T-cell (primary cell): ENCODE data around the gene ZMYND8. TPM values are rescaled to one million over a fixed set of nuclear protein-coding genes. Genes with fewer than 3 reads are reported as not detected.

Experiments
- ATAC-seq, 4 experiments: fragments of 200-7000 bp in 3 of 4; fragments of 150-1000 bp in 1 of 4; cut with Tn5 transposase; replicated peaks in 1 of 4; 1 replicate in 3 of 4; 2 replicates in 1 of 4; pipeline ENCODE4 v1.10.0; 2021; ENCODE audit warnings: moderate library complexity in 3 of 4, mild to moderate bottlenecking in 2 of 4, moderate number of reproducible peaks in 1 of 4
- CTCF ChIA-PET, 2 donors: fragments of 300-600 bp; sonication (Branson Sonifier 250); formaldehyde crosslinking; loops; one replicate each; lab custom pipeline; 2022; ENCODE audit warnings: antibody characterized with exemption in 2 of 2; lab: Charles Lee
- POLR2A ChIA-PET, 2 donors: fragments of 300-600 bp; sonication (Branson Sonifier 250); formaldehyde crosslinking; loops; one replicate each; lab custom pipeline; 2022; ENCODE audit warnings: antibody characterized with exemption in 2 of 2; lab: Charles Lee
- DNase-seq, 35 experiments: peaks; one replicate each; pipeline versions ENCODE4 v3.0.0 to v3.0.0-alpha.2; 2013 to 2023
- H3K27ac ChIP-seq: one replicate; pipeline ENCODE4 v1.5.1; 2013; ENCODE audit warnings: low read length
- H3K27me3 ChIP-seq, 2 experiments: replicated peaks in 1 of 2; 1 replicate in 1 of 2; 2 replicates in 1 of 2; pipeline versions ENCODE4 v1.6.1 to v1.7.0; 2013; ENCODE audit warnings: low read length in 1 of 2, mixed read lengths in 1 of 2; ENCODE audit not compliant: control insufficient read depth in 2 of 2, insufficient read depth in 2 of 2; ENCODE audit errors: extremely low read depth in 1 of 2
- H3K36me3 ChIP-seq, 2 donors: 1 replicate in 1 of 2; 2 replicates in 1 of 2; pipeline versions ENCODE4 v1.6.1 to v1.7.0; 2013; ENCODE audit warnings: low read length in 1 of 2; ENCODE audit not compliant: control insufficient read depth in 2 of 2, insufficient read depth in 1 of 2; ENCODE audit errors: extremely low read depth in 1 of 2
- H3K4me1 ChIP-seq, 2 experiments: 1 replicate in 1 of 2; 2 replicates in 1 of 2; pipeline versions ENCODE4 v1.6.1 to v1.7.0; 2013; ENCODE audit warnings: low read length in 2 of 2, mixed read lengths in 1 of 2; ENCODE audit not compliant: insufficient read depth in 2 of 2, control insufficient read depth in 1 of 2; ENCODE audit errors: extremely low read depth in 1 of 2
- H3K4me3 ChIP-seq, 2 donors: 1 replicate in 1 of 2; 2 replicates in 1 of 2; pipeline versions ENCODE4 v1.5.1 to v1.7.0; 2013; ENCODE audit warnings: mild to moderate bottlenecking in 2 of 2, low read length in 1 of 2, moderate library complexity in 1 of 2; ENCODE audit not compliant: control insufficient read depth in 1 of 2; ENCODE audit errors: extremely low read depth in 1 of 2
- H3K9me3 ChIP-seq: 2 replicates; pipeline ENCODE4 v1.7.0; 2013
- H3K27ac Mint-ChIP-seq, 2 donors: one replicate each; pipeline ENCODE4 v1.8.0; 2020 to 2021; ENCODE audit warnings: mild to moderate bottlenecking in 2 of 2, mixed read lengths in 2 of 2
- H3K27me3 Mint-ChIP-seq, 2 donors: one replicate each; pipeline ENCODE4 v1.8.0; 2021 to 2022; ENCODE audit warnings: mixed read lengths in 2 of 2
- H3K36me3 Mint-ChIP-seq: one replicate; pipeline ENCODE4 v1.8.0; 2021; ENCODE audit warnings: mixed read lengths
- H3K4me1 Mint-ChIP-seq, 3 donors: one replicate each; pipeline ENCODE4 v1.8.0; 2020 to 2022; ENCODE audit warnings: mixed read lengths in 3 of 3, mild to moderate bottlenecking in 1 of 3
- H3K4me3 Mint-ChIP-seq, 3 donors: one replicate each; pipeline ENCODE4 v1.8.0; 2020 to 2022; ENCODE audit warnings: mild to moderate bottlenecking in 3 of 3, mixed read lengths in 3 of 3, moderate library complexity in 3 of 3
- H3K9me3 Mint-ChIP-seq, 3 donors: one replicate each; pipeline ENCODE4 v1.8.0; 2020 to 2022; ENCODE audit warnings: mixed read lengths in 3 of 3
- WGBS: methylation state at CpG from one replicate; pipeline ENCODE4 v1.1.5; 2013; ENCODE audit warnings: missing lambda C conversion rate; ENCODE audit not compliant: insufficient coverage; 5-methylcytosine and 5-hydroxymethylcytosine counted together
- total RNA-seq, 35 experiments: library from RNA in 6 of 35; stranded (reverse) in 6 of 35; fragments of 120-200 nt in 1 of 35; gene quantifications; one replicate each; pipeline versions ENCODE4 v1.2.1 to v1.2.4 and lab custom pipeline; 2013 to 2026

ZMYND8 gene
- total RNA-seq, 5 donors from 2014 or later (not counting 1 experiment from before 2014, with no cell fraction given): 39.6 to 68.9 (median 43.6) TPM

DNA sequence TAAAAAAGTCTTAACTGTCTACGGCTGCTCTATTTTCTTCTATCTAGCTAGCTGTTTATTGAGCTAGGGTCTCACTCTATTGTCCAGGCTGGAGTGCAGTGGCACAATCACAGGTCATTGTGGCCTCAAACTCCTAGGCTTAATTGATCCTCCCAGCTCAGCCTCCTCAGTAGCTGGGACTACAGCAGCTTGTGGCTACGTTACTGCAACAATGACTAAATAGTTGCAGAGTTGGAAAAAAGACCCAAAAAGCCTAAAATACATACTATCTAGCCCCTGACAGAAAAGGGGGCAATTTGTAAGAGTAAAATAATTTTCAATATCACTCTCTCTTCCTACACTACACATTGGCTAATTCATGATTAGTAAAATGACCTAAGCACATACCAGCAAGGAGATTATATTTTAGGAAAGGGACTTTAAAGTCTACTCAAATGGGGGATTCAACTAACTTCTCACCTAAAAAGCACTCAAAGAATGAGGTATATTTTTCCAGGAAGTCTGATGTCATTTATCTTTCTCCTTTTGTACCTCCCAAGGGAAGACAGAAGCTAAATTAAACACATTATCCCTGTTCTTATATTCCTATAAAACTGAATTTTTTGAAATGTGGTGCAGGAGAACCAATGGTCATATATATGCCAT is 82.8 kb downstream of the ZMYND8 start:
- POLR2A ChIA-PET: interaction anchor here (0.6 to 1.0 kb wide), 2 partner anchors 14 to 82 kb away, joined by 3 to 5 read pairs; no protein-coding TSS in a partner anchor
- H3K36me3 Mint-ChIP-seq: peaks cover 46% of the 10 kb centered on the region

DNA sequence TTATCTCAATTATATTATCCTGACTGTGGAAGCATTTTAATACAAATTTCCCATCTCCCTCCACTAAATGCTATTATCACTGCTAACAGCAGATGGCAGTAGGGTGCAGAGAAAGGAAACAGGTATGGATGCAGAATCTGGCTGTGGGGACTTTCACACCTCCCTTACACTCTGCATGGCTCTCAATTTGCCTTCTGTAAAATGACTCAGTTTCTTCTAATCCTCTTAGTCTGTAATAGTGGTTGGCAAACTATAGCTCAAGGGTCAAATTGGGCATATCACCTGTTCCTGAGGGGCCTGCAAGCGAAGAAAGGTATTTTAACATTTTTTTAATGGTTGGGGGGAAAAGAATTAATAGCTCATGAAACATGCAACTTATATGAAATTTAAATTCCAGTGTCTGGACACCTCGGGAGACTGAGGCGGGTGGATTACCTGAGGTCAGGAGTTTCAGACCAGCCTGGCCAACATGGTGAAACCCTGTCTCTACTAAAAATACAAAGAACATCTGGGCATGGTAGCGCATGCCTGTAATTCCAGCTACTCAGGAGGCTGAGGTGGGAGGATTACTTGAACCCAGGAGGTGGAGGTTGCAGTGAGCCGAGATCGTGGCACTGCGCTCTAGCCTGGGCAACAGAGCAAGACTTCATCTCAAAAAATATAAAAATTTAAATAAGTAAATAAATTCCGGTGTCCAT is 83.5 kb downstream of the ZMYND8 start:
- peaks cover 42% of the 10 kb centered on the region for H3K36me3 Mint-ChIP-seq
- peak in 28 of 35 experiments; percentile 2 to 81 (median 24) for DNase-seq
- H3K4me3 Mint-ChIP-seq: no peak overlapping the region

More for the DNA sequence above, 82.8 kb downstream of the ZMYND8 start:
- Histone ChIP-seq H3K36me3 (peaks cover 6 to 55% of the 10 kb centered on the region in 2 donors), H3K9me3 (no peaks in the 10 kb centered on the region), H3K27me3 (no peaks in the 10 kb centered on the region), H3K4me1 (no peaks in the 10 kb centered on the region), H3K27ac (no peak overlapping the region), H3K4me3 (no peak overlapping the region)
- H3K27ac Mint-ChIP-seq: peak overlapping the region; percentile 80 to 85
- CTCF ChIA-PET: interaction anchor here (0.5 to 6.7 kb wide), 24 partner anchors 8 to 379 kb away, joined by 3 to 209 read pairs (median 4); partner anchors contain the start of gene ZMYND8 (in 1 of the 2)
- DNase-seq (no peak), ATAC-seq (no peak)
- H3K27me3 Mint-ChIP-seq: no peaks in the 10 kb centered on the region
- H3K9me3 Mint-ChIP-seq: no peaks in the 10 kb centered on the region
- H3K4me3 Mint-ChIP-seq: no peak overlapping the region
- WGBS: 100% methylated on average over 1 of the region's 2 CpGs
- H3K4me1 Mint-ChIP-seq: peaks cover 0 to 42% (median 26%) of the 10 kb centered on the region in 3 donors

DNA sequence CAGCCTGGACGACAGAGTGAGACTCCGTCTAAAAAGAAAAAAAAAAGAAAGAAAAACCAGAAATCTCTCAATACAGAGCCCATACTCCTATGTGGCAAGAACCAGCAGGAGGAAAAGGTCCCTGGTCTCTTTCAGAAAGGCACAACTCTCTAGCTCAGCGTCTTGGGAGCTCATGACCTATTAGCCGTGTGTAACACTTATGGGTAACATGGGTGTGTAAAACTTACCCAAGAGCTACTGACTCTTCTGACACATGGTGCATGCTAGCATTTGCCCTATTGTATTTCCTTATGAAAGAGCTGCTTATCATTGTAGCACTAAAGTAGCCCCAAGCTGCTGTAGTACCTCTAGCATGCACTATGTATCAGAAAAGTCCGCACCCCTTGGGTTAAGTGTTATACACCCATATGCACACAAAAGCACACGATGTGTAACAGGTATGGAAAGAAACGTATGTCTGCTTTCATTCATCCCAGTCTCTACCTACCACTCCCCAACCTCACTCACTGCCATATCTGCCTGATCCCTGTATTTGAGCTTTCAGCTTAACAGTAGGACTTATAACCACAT is 85.4 kb downstream of the ZMYND8 start:
- no CpG with 5 or more reads among the region's 7 CpGs for WGBS
- no peak for ATAC-seq

More for the DNA sequence above, 83.5 kb downstream of the ZMYND8 start:
- H3K27ac ChIP-seq: no peak overlapping the region
- peaks cover 0 to 42% (median 26%) of the 10 kb centered on the region in 3 donors for H3K4me1 Mint-ChIP-seq
- no peaks in the 10 kb centered on the region for H3K27me3 ChIP-seq
- H3K4me1 ChIP-seq: no peaks in the 10 kb centered on the region
- 100% methylated on average over 1 of the region's 8 CpGs for WGBS
- POLR2A ChIA-PET: interaction anchor here in 1 of 2 donors (0.6 kb wide), 1 partner anchor 149 kb away, joined by 4 read pairs; no protein-coding TSS in a partner anchor
- peak; percentile 62 to 75 (median 70) for ATAC-seq
- H3K9me3 Mint-ChIP-seq: no peaks in the 10 kb centered on the region
- H3K27ac Mint-ChIP-seq: peak overlapping the region; percentile 76 to 84
- no peak overlapping the region for H3K4me3 ChIP-seq
- H3K36me3 ChIP-seq: peaks cover 7 to 49% of the 10 kb centered on the region in 2 donors
- CTCF ChIA-PET: interaction anchor here (0.5 to 6.7 kb wide), 22 partner anchors 9 to 1125 kb away, joined by 3 to 209 read pairs (median 4); partner anchors contain the start of gene ZMYND8 (in 1 of the 2)
- no peaks in the 10 kb centered on the region for H3K9me3 ChIP-seq
- no peaks in the 10 kb centered on the region for H3K27me3 Mint-ChIP-seq

DNA sequence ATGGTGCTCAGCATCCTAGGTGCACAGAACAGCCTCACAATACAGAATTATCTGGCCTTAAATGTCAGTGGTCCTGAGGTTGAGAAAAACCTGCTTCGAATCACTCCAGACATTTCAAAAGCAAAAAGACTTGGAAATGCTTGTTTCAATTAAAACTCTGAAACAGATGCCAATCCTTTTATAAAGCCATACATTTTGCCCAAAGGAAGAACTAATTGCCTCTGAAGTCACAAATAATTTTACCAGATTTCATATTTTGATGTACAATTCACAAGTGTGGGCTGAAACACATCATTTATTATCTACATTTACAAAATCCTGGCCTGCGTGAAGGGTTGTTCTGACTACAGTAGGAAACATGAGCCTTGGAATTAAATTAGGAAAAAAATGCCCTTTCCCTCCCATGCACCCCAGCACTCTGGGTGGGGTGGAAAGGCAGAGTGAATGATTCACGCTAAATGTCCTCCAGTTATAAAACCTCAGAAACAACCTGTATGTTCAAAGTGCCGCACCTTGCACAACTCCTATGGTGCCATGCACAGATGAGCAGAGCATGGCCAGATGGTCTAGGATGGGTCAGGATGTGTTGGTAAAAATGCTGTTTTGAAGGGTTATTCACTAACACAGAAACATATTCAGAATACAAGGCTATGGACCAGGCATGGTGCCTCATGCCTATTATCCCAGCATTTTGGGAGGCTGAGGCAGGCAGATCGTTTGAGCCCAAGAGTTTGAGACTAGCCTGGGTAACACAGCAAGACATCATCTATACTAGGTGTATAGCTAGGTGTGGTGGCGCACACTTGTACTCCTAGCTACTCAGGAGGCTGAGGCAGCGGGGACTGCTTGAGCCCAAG is 87.0 kb downstream of the ZMYND8 start:
- H3K9me3 Mint-ChIP-seq: no peaks in the 10 kb centered on the region
- ChIA-PET POLR2A (no interaction called here), CTCF (interaction anchor here (0.5 to 6.7 kb wide), 6 partner anchors 113 to 379 kb away, joined by 3 to 209 read pairs (median 6); no protein-coding TSS in a partner anchor)
- peaks cover 16 to 32% (median 27%) of the 10 kb centered on the region in 3 donors for H3K4me1 Mint-ChIP-seq
- Histone ChIP-seq H3K27ac (no peak overlapping the region), H3K9me3 (no peaks in the 10 kb centered on the region), H3K4me3 (no peak overlapping the region), H3K4me1 (no peaks in the 10 kb centered on the region), H3K27me3 (no peaks in the 10 kb centered on the region), H3K36me3 (peaks cover 11 to 40% of the 10 kb centered on the region in 2 donors)
- no CpG with 5 or more reads among the region's 7 CpGs for WGBS
- H3K4me3 Mint-ChIP-seq: no peak overlapping the region
- ATAC-seq (no peak), DNase-seq (no peak)
- H3K36me3 Mint-ChIP-seq: peaks cover 41% of the 10 kb centered on the region
- no peak overlapping the region for H3K27ac Mint-ChIP-seq
- H3K27me3 Mint-ChIP-seq: no peaks in the 10 kb centered on the region

More for the DNA sequence above, 85.4 kb downstream of the ZMYND8 start:
- Mint-ChIP-seq H3K4me3 (no peak overlapping the region), H3K36me3 (peaks cover 45% of the 10 kb centered on the region), H3K27ac (no peak overlapping the region), H3K4me1 (peaks cover 16 to 44% (median 36%) of the 10 kb centered on the region in 3 donors), H3K9me3 (no peaks in the 10 kb centered on the region), H3K27me3 (no peaks in the 10 kb centered on the region)
- Histone ChIP-seq H3K4me1 (no peaks in the 10 kb centered on the region), H3K9me3 (no peaks in the 10 kb centered on the region), H3K27me3 (no peaks in the 10 kb centered on the region), H3K4me3 (no peak overlapping the region), H3K36me3 (peaks cover 9 to 42% of the 10 kb centered on the region in 2 donors), H3K27ac (no peak overlapping the region)
- CTCF ChIA-PET: interaction anchor here (0.6 to 6.7 kb wide), 5 partner anchors 24 to 352 kb away, joined by 3 to 209 read pairs (median 7); no protein-coding TSS in a partner anchor
- POLR2A ChIA-PET: no interaction called here
- DNase-seq: no peak

DNA sequence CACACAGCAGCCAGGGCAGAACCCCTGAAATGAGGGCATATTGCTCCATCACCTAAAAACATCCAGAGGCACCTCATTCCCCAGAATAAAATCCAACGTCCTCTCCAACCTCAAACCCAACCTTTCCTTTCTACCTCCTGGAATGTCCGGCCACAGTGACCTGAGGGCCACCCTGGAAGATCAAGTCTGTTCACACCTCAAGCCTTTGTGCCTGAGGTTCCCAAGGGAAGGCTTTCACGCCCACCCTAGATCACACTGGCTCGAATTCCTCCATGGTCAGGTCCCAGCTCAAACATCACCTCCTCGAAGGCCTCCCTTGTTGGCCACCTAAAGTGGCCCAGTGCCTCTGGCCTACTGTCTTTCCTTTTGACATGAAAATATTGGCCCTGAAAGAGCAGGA is 88.9 kb downstream of the ZMYND8 start:
- CTCF ChIA-PET: no interaction called here
- H3K4me3 Mint-ChIP-seq: no peak overlapping the region
- Histone ChIP-seq H3K4me1 (no peaks in the 10 kb centered on the region), H3K27me3 (no peaks in the 10 kb centered on the region), H3K27ac (no peak overlapping the region), H3K36me3 (peaks cover 13 to 46% of the 10 kb centered on the region in 2 donors), H3K9me3 (no peaks in the 10 kb centered on the region), H3K4me3 (no peak overlapping the region)
- H3K27ac Mint-ChIP-seq: peak overlapping the region in 1 of 2 donors; percentile 46
- POLR2A ChIA-PET: no interaction called here
- peaks cover 12 to 19% (median 16%) of the 10 kb centered on the region in 3 donors for H3K4me1 Mint-ChIP-seq
- no peaks in the 10 kb centered on the region for H3K27me3 Mint-ChIP-seq
- ATAC-seq (no peak), DNase-seq (no peak)
- 96% methylated on average over 4 of the region's 5 CpGs for WGBS
- H3K36me3 Mint-ChIP-seq: peaks cover 39% of the 10 kb centered on the region
- no peaks in the 10 kb centered on the region for H3K9me3 Mint-ChIP-seq
